Small intestine (tissue), 16 donors: ENCODE results near the gene ANKFN1. TPM values are rescaled to one million over a fixed set of nuclear protein-coding genes. Genes with fewer than 3 reads are reported as not detected.
A peak's percentile ranks its signal among the peaks of the same experiment; 100 is the strongest.

Source experiments
- DNase-seq, 2 donors: peaks; one replicate each; pipeline versions ENCODE4 v3.0.0 to v3.0.0-alpha.2; 2013
- FAIRE-seq: peaks from 2 replicates; lab custom pipeline; 2012; peaks lifted over from hg19 to GRCh38; lab: Jason Lieb, UNC
- H3K27ac ChIP-seq, 3 donors: one replicate each; pipeline ENCODE4 v1.5.1; 2013; ENCODE audit warnings: low read length in 2 of 3, mild to moderate bottlenecking in 2 of 3, control low read depth in 1 of 3, inconsistent platforms in 1 of 3, low read depth in 1 of 3, moderate library complexity in 1 of 3
- H3K27me3 ChIP-seq, 3 donors: one replicate each; pipeline ENCODE4 v1.6.1; 2013; ENCODE audit warnings: low read length in 3 of 3, inconsistent platforms in 1 of 3; ENCODE audit not compliant: control insufficient read depth in 3 of 3, insufficient read depth in 3 of 3
- H3K36me3 ChIP-seq, 3 donors: one replicate each; pipeline ENCODE4 v1.6.1; 2013; ENCODE audit warnings: low read length in 3 of 3, inconsistent platforms in 1 of 3, low read depth in 1 of 3, mild to moderate bottlenecking in 1 of 3, moderate library complexity in 1 of 3; ENCODE audit not compliant: control insufficient read depth in 3 of 3, insufficient read depth in 2 of 3
- H3K4me1 ChIP-seq, 3 donors: one replicate each; pipeline ENCODE4 v1.6.1; 2013; ENCODE audit warnings: low read length in 2 of 3, inconsistent platforms in 1 of 3, low read depth in 1 of 3, mild to moderate bottlenecking in 1 of 3, moderate library complexity in 1 of 3; ENCODE audit not compliant: control insufficient read depth in 3 of 3, insufficient read depth in 2 of 3
- H3K4me3 ChIP-seq, 3 donors: one replicate each; pipeline ENCODE4 v1.5.1; 2013; ENCODE audit warnings: low read length in 3 of 3, control low read depth in 1 of 3, inconsistent platforms in 1 of 3, low read depth in 1 of 3, mild to moderate bottlenecking in 1 of 3, moderate library complexity in 1 of 3
- H3K9me3 ChIP-seq, 2 donors: one replicate each; pipeline ENCODE4 v1.6.1; 2013; ENCODE audit warnings: low read depth in 1 of 2, low read length in 1 of 2; ENCODE audit not compliant: control insufficient read depth in 2 of 2, insufficient read depth in 1 of 2
- WGBS, 3 donors: extraction: QIAGEN DNeasy Blood & Tissue Kit; methylation state at CpG; one replicate each; pipeline ENCODE4 v1.1.7; 2013; 5-methylcytosine and 5-hydroxymethylcytosine counted together
- long read RNA-seq, 10 donors: transcript quantifications; one replicate each; lab custom pipeline, GENCODE V29; 2026
- polyA plus RNA-seq, 4 donors: library from polyadenylated mRNA; stranded (reverse) in 3 of 4; unstranded in 1 of 4; fragments of 200-250 nt in 3 of 4; fragments of 120-200 nt in 1 of 4; gene quantifications; one replicate each; pipeline versions ENCODE4 v1.2.1 to v1.2.3, GENCODE V29; 2013
- donor health status: healthy with polysubstance abuse.
- donor health status: control.
- donor health status: control.
- donor health status: Bipolar disorder and iron deficiency.
- donor health status: healthy.

ANKFN1 gene
- polyA plus RNA-seq: under 1 TPM in 2 of 4 donors, not detected in 2; 0.07 to 0.38 TPM
- long read RNA-seq, donor 1: 0 reads
- long read RNA-seq, donor 2: 0 reads
- long read RNA-seq, donor 3: 0 reads
- long read RNA-seq, donor 4: 0 reads
- long read RNA-seq, donor 5: 0 reads
- long read RNA-seq, donor 6: 0 reads
- long read RNA-seq, donor 7: 0 reads
- long read RNA-seq, donor 8: 0 reads
- long read RNA-seq, donor 9: 0 reads
- long read RNA-seq, donor 10: 0 reads

- H3K27ac ChIP-seq: no peak within 1 kb of the TSS
- FAIRE-seq: no peak
- H3K4me1 ChIP-seq: peaks cover 0 to 15% (median 0%) of the 10 kb centered on the region in 3 donors
- 77 to 82% (median 78%) methylated on average over 11 of the region's 11 CpGs for WGBS, 3 donors
- no peak for DNase-seq
- no peaks in the 10 kb centered on the region for H3K9me3 ChIP-seq
- H3K27me3 ChIP-seq: no peaks in the 10 kb centered on the region
- no peak within 1 kb of the TSS for H3K4me3 ChIP-seq
- no peaks in the 10 kb centered on the region for H3K36me3 ChIP-seq
Measured at GRCh38 chr17:56152874-56153602, at the start of gene ANKFN1. TSS of gene ANKFN1 (plus strand) at chr17:56153475. CDS start at chr17:56212668, 59,193 bp downstream.

GRCh38 chr17:56108811-56109284 is 44.4 kb upstream of the ANKFN1 start:
- Histone ChIP-seq H3K4me3 (no peak overlapping the region), H3K4me1 (peaks cover 0 to 18% (median 2%) of the 10 kb centered on the region in 3 donors), H3K27me3 (no peaks in the 10 kb centered on the region), H3K9me3 (no peaks in the 10 kb centered on the region), H3K27ac (peak overlapping the region in 1 of 3 donors; percentile 16), H3K36me3 (no peaks in the 10 kb centered on the region)
- DNase-seq: peak; percentile 70 to 86
- no peak for FAIRE-seq
- 38 to 74% (median 52%) methylated on average over 2 of the region's 2 CpGs for WGBS, 3 donors

DNA sequence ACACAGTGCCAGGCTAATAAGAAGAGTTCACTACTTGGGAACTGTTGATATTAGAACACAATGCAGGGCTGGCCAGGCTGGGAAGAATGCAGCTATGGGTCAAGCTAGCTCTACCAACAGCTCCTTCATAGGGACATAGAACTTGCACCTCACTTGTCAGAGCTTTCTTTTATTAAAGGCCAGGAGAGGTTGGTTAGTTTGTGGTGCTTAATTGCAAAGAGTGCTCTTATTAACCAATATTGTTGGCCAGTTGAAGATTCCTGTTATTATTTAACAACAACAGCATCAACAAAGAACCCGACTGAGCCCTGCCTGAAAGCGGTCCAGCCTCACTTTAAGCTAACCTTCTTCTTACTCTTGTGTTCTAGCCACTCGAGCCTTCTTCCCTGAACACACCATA is 43.4 kb upstream of the ANKFN1 start:
- Histone ChIP-seq H3K9me3 (no peaks in the 10 kb centered on the region), H3K4me1 (peaks cover 0 to 18% (median 2%) of the 10 kb centered on the region in 3 donors), H3K4me3 (no peak overlapping the region), H3K27me3 (no peaks in the 10 kb centered on the region), H3K36me3 (no peaks in the 10 kb centered on the region), H3K27ac (no peak overlapping the region)
- FAIRE-seq: no peak
- WGBS, 3 donors: 78 to 88% (median 80%) methylated on average over 3 of the region's 3 CpGs
- DNase-seq: no peak

DNA sequence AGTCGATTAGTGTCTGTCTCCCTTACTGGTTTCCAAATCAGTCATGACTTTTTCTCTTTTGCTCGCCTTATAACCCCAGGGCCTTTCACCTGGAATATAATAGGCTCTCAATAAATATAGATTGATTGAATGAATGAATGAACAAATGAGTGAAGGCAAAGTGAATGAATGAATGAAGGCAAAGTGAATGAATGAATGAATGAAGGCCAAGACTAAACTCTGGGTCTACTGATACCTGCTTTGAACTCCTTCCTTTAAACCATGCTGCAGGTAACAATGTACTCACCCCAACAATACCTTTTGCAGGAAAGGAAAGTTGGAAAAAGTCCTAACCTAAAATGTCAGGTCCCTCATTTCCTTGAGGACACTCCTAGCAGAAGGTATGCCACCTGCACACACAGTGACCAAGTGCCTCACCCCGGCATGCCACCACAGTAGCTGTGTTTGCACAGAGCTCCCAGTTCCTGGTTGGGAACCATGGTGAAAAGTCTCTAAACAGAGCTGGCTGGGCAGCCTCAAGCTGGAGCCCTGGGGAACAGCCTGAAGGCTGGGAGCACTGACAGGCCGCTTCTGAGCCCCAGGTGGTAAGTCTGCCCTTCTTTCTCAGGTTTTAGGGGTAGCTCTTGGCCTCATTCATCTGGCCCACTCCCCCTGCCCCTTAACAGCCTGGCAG is 42.7 kb upstream of the ANKFN1 start:
- no peak for FAIRE-seq
- 59 to 81% (median 61%) methylated on average over 4 of the region's 4 CpGs for WGBS, 3 donors

DNA sequence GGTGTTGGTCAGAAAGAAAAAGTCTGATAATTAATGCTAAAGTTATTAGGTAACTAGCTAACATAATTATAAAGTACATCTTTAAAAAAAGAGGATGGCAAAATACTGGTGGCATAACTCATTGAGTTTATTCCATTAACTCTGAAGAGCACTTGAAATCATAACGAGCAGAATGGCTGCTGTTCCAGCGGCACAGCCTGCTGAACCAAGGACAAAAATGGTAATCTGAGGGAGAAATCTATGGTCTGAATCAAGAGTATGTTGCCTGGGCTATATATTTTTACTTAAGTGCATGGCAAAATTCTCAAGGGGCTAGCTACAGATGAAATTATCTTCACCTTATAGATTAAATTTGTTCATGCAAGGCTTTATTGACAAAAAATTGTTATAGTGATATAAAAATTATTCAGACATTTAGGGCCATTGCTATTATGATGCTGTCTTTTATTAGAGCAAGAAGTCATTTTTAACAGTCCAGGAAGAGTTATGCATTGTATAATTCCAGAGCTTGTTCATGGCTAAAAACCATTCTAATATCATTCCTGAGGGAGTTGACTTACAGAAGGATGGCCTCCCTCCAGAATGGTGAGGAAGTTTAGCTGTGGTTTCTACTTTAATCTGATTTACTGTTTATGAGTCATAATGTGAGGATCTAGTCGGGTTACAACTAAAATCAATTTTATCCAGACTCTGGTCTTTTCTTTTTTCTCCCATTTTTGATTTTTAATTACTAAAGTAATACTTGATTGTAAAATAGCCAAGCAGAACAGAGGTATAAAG is 41.4 kb upstream of the ANKFN1 start:
- Histone ChIP-seq H3K9me3 (no peaks in the 10 kb centered on the region), H3K4me3 (no peak overlapping the region), H3K27ac (no peak overlapping the region), H3K36me3 (no peaks in the 10 kb centered on the region), H3K27me3 (no peaks in the 10 kb centered on the region), H3K4me1 (peaks cover 0 to 18% (median 2%) of the 10 kb centered on the region in 3 donors)
- no peak for DNase-seq
- FAIRE-seq: no peak
- WGBS, 3 donors: 49 to 52% (median 49%) methylated on average over 3 of the region's 3 CpGs

More for the DNA sequence above, 42.7 kb upstream of the ANKFN1 start:
- H3K36me3 ChIP-seq: no peaks in the 10 kb centered on the region
- H3K4me1 ChIP-seq: peaks cover 0 to 18% (median 2%) of the 10 kb centered on the region in 3 donors
- no peaks in the 10 kb centered on the region for H3K27me3 ChIP-seq
- H3K27ac ChIP-seq: peak overlapping the region in 1 of 3 donors; percentile 64
- H3K9me3 ChIP-seq: no peaks in the 10 kb centered on the region
- peak; percentile 53 to 75 for DNase-seq
- no peak overlapping the region for H3K4me3 ChIP-seq

- Histone ChIP-seq H3K27ac (no peak overlapping the region), H3K36me3 (no peaks in the 10 kb centered on the region), H3K4me3 (no peak overlapping the region), H3K4me1 (peaks cover 0 to 8% (median 2%) of the 10 kb centered on the region in 3 donors), H3K9me3 (no peaks in the 10 kb centered on the region), H3K27me3 (no peaks in the 10 kb centered on the region)
- no peak for FAIRE-seq
- DNase-seq: peak; percentile 19 to 51
- WGBS, 3 donors: 8 to 40% (median 33%) methylated on average over 2 of the region's 2 CpGs
Measured at GRCh38 chr17:56113486-56113885, 39.8 kb upstream of the ANKFN1 start.

- Histone ChIP-seq H3K4me3 (no peak overlapping the region), H3K27ac (no peak overlapping the region), H3K27me3 (no peaks in the 10 kb centered on the region), H3K9me3 (no peaks in the 10 kb centered on the region), H3K4me1 (no peaks in the 10 kb centered on the region), H3K36me3 (no peaks in the 10 kb centered on the region)
- no peak for DNase-seq
- no peak for FAIRE-seq
- 63 to 95% (median 82%) methylated on average over 1 of the region's 1 CpG for WGBS, 3 donors
Measured at GRCh38 chr17:56114469-56114868, 38.8 kb upstream of the ANKFN1 start.

GRCh38 chr17:56119191-56119590 is 34.1 kb upstream of the ANKFN1 start:
- Histone ChIP-seq H3K4me3 (no peak overlapping the region), H3K27me3 (no peaks in the 10 kb centered on the region), H3K9me3 (no peaks in the 10 kb centered on the region), H3K36me3 (no peaks in the 10 kb centered on the region), H3K27ac (no peak overlapping the region), H3K4me1 (no peaks in the 10 kb centered on the region)
- 57 to 66% (median 58%) methylated on average over 2 of the region's 2 CpGs for WGBS, 3 donors
- DNase-seq (no peak), FAIRE-seq (no peak)
